ENCODE data around the gene MACROD2.

Gene MACROD2

DNA sequence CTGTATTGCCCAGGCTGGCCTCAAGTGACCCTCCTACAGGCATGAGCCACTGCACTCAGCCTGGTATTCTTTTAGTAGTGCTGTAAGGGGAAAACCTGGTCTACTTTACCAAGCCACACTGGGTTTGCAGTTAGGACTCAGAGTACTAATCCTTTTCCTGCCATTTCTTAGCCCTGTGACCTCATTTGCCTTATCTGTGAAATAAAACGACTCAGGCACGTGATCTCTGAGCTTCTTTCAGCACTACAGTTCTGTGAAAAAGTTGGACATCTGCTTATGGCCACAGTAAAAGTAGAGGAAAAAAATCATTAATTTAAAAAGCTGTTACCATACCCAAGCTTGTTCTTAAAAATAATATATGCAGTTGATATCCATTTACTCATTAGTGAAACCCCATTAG, 1570.5 kb downstream of the MACROD2 start (continued):
- TF ChIP-seq, protein P1, sequence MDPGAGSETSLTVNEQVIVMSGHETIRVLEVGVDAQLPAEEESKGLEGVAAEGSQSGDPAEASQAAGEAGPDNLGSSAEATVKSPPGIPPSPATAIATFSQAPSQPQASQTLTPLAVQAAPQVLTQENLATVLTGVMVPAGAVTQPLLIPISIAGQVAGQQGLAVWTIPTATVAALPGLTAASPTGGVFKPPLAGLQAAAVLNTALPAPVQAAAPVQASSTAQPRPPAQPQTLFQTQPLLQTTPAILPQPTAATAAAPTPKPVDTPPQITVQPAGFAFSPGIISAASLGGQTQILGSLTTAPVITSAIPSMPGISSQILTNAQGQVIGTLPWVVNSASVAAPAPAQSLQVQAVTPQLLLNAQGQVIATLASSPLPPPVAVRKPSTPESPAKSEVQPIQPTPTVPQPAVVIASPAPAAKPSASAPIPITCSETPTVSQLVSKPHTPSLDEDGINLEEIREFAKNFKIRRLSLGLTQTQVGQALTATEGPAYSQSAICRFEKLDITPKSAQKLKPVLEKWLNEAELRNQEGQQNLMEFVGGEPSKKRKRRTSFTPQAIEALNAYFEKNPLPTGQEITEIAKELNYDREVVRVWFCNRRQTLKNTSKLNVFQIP (CRISPR knock-in tag; IDR thresholded peaks at IDR 0.05; ENCODE audit: borderline replicate concordance, low read depth), result no peak
- TF ChIP-seq CSDC2 (CRISPR knock-in tag; IDR thresholded peaks at IDR 0.05), result no peak
- TF ChIP-seq ZFP3 (CRISPR knock-in tag; IDR thresholded peaks at IDR 0.05), result no peak
- TF ChIP-seq ZNF70 (CRISPR knock-in tag; IDR thresholded peaks at IDR 0.05), result no peak
- TF ChIP-seq PPARA (CRISPR knock-in tag; IDR thresholded peaks at IDR 0.05; ENCODE audit: borderline replicate concordance), result no peak
- no peak for TF ChIP-seq ZNF8 (CRISPR knock-in tag; IDR thresholded peaks at IDR 0.05)
- no peak for TF ChIP-seq RARB (CRISPR knock-in tag; IDR thresholded peaks at IDR 0.05)
- no peak for TF ChIP-seq ZNF565 (CRISPR knock-in tag; conservative IDR thresholded peaks at IDR 0.05; ENCODE audit: low read depth)

DNA sequence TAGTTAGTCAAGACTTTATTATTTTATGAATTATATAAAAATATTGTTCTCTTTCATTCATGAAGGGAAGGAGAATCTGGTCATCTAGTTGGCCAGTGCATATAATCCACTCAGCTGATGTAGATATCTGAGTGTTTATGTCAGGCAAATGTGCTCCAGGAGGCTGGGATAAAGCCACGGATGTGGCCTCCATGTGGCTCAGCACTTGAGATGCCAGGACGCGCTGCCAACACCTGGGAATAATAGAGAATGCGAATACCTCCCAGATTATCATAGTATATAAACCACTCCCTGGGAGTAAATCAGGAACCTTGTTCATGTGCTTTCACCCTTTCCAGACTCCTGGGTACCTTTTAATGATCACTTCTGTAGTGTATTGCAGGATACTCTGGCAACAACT, 1571.9 kb downstream of the MACROD2 start:
- no peak for ATAC-seq
- TF ChIP-seq ZNF565 (CRISPR knock-in tag; conservative IDR thresholded peaks at IDR 0.05; ENCODE audit: low read depth) (no peak), ZFP3 (CRISPR knock-in tag; IDR thresholded peaks at IDR 0.05) (no peak), TOX (CRISPR knock-in tag; IDR thresholded peaks at IDR 0.05; ENCODE audit: borderline replicate concordance) (no peak), ZFP30 (CRISPR knock-in tag; IDR thresholded peaks at IDR 0.05) (no peak), CSDC2 (CRISPR knock-in tag; IDR thresholded peaks at IDR 0.05) (no peak), ISL1 (CRISPR knock-in tag; IDR thresholded peaks at IDR 0.05) (no peak), ZNF70 (CRISPR knock-in tag; IDR thresholded peaks at IDR 0.05) (no peak), ZNF8 (CRISPR knock-in tag; IDR thresholded peaks at IDR 0.05) (no peak), PPARA (CRISPR knock-in tag; IDR thresholded peaks at IDR 0.05; ENCODE audit: borderline replicate concordance) (no peak), SNAI2 (CRISPR knock-in tag; IDR thresholded peaks at IDR 0.05) (no peak), GLIS3 (CRISPR knock-in tag; IDR thresholded peaks at IDR 0.05) (no peak), RARB (CRISPR knock-in tag; IDR thresholded peaks at IDR 0.05) (no peak), BACH2 (CRISPR knock-in tag; IDR thresholded peaks at IDR 0.05; ENCODE audit: borderline replicate concordance) (no peak), ZC3H10 (CRISPR knock-in tag; IDR thresholded peaks at IDR 0.05) (no peak), ESRRG (CRISPR knock-in tag; IDR thresholded peaks at IDR 0.05) (no peak)
- TF ChIP-seq, protein P2, sequence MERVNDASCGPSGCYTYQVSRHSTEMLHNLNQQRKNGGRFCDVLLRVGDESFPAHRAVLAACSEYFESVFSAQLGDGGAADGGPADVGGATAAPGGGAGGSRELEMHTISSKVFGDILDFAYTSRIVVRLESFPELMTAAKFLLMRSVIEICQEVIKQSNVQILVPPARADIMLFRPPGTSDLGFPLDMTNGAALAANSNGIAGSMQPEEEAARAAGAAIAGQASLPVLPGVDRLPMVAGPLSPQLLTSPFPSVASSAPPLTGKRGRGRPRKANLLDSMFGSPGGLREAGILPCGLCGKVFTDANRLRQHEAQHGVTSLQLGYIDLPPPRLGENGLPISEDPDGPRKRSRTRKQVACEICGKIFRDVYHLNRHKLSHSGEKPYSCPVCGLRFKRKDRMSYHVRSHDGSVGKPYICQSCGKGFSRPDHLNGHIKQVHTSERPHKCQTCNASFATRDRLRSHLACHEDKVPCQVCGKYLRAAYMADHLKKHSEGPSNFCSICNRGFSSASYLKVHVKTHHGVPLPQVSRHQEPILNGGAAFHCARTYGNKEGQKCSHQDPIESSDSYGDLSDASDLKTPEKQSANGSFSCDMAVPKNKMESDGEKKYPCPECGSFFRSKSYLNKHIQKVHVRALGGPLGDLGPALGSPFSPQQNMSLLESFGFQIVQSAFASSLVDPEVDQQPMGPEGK (CRISPR knock-in tag; IDR thresholded peaks at IDR 0.05; ENCODE audit: borderline replicate concordance), result no peak
- TF ChIP-seq, protein P3, sequence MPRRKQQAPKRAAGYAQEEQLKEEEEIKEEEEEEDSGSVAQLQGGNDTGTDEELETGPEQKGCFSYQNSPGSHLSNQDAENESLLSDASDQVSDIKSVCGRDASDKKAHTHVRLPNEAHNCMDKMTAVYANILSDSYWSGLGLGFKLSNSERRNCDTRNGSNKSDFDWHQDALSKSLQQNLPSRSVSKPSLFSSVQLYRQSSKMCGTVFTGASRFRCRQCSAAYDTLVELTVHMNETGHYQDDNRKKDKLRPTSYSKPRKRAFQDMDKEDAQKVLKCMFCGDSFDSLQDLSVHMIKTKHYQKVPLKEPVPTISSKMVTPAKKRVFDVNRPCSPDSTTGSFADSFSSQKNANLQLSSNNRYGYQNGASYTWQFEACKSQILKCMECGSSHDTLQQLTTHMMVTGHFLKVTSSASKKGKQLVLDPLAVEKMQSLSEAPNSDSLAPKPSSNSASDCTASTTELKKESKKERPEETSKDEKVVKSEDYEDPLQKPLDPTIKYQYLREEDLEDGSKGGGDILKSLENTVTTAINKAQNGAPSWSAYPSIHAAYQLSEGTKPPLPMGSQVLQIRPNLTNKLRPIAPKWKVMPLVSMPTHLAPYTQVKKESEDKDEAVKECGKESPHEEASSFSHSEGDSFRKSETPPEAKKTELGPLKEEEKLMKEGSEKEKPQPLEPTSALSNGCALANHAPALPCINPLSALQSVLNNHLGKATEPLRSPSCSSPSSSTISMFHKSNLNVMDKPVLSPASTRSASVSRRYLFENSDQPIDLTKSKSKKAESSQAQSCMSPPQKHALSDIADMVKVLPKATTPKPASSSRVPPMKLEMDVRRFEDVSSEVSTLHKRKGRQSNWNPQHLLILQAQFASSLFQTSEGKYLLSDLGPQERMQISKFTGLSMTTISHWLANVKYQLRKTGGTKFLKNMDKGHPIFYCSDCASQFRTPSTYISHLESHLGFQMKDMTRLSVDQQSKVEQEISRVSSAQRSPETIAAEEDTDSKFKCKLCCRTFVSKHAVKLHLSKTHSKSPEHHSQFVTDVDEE (CRISPR knock-in tag; IDR thresholded peaks at IDR 0.05), result no peak
- TF ChIP-seq, protein P4, sequence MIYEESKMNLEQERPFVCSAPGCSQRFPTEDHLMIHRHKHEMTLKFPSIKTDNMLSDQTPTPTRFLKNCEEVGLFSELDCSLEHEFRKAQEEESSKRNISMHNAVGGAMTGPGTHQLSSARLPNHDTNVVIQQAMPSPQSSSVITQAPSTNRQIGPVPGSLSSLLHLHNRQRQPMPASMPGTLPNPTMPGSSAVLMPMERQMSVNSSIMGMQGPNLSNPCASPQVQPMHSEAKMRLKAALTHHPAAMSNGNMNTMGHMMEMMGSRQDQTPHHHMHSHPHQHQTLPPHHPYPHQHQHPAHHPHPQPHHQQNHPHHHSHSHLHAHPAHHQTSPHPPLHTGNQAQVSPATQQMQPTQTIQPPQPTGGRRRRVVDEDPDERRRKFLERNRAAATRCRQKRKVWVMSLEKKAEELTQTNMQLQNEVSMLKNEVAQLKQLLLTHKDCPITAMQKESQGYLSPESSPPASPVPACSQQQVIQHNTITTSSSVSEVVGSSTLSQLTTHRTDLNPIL (CRISPR knock-in tag; IDR thresholded peaks at IDR 0.05; ENCODE audit: low read depth), result no peak

DNA sequence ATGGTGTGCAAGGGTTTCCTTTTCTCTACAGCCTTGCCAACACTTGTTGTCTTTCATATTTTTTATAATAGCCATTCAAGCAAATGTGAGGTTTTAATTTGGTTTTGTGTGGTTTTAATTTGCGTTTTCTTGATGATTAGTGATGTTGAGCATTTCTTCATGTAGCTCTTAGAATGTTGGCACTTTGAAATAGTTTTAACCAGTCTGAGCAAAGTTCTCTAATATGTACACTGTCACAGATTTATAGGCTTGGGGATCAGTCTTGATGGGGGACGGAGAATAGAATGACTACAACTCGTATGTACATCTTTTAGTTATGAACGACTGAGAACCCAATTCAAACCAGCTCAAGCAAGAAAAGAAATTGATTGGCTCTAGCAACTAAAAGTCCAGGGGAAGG, 1574.8 kb downstream of the MACROD2 start:
- no peak for ATAC-seq
- no peak for TF ChIP-seq ESRRG (CRISPR knock-in tag; IDR thresholded peaks at IDR 0.05)
- TF ChIP-seq SNAI2 (CRISPR knock-in tag; IDR thresholded peaks at IDR 0.05), result no peak
- no peak for TF ChIP-seq BACH2 (CRISPR knock-in tag; IDR thresholded peaks at IDR 0.05; ENCODE audit: borderline replicate concordance)
- TF ChIP-seq GLIS3 (CRISPR knock-in tag; IDR thresholded peaks at IDR 0.05), result no peak

DNA sequence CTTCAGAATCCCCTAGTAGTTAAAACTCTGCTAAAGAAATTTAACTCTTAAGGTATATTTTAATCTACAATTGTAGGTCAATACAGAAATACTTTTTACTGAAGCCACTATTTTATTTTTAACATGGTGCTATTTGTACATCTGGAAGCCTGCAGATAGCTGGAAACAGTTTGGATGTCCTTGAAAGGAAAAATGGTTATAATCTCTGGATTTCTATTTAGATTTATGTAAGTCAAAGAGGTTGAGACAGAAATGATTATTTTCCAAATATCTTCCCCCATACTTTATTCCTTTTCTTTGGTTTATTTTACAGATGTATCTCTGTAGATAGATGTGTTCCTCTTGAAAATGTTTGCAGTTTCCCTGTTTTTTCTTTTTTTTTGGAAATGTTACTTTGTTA, 1575.7 kb downstream of the MACROD2 start:
- ATAC-seq, result no peak
- TF ChIP-seq PPARA (CRISPR knock-in tag; IDR thresholded peaks at IDR 0.05; ENCODE audit: borderline replicate concordance), result no peak
- TF ChIP-seq ESRRG (CRISPR knock-in tag; IDR thresholded peaks at IDR 0.05), result no peak
- TF ChIP-seq GLIS3 (CRISPR knock-in tag; IDR thresholded peaks at IDR 0.05), result no peak
- TF ChIP-seq ARNTL (CRISPR knock-in tag; IDR thresholded peaks at IDR 0.05; ENCODE audit: borderline replicate concordance, low read depth), result no peak
- no peak for TF ChIP-seq TOX (CRISPR knock-in tag; IDR thresholded peaks at IDR 0.05; ENCODE audit: borderline replicate concordance)
- TF ChIP-seq ZNF565 (CRISPR knock-in tag; conservative IDR thresholded peaks at IDR 0.05; ENCODE audit: low read depth), result no peak
- no peak for TF ChIP-seq ZNF70 (CRISPR knock-in tag; IDR thresholded peaks at IDR 0.05)
- TF ChIP-seq OSR1 (CRISPR knock-in tag; IDR thresholded peaks at IDR 0.05), result no peak
- TF ChIP-seq BACH2 (CRISPR knock-in tag; IDR thresholded peaks at IDR 0.05; ENCODE audit: borderline replicate concordance), result no peak
